ENCODE measurements around the gene WFDC12.

The WFDC12 gene

GRCh38 chr20:45083127-45083526 is 41.1 kb downstream of the WFDC12 start:
- DNase-seq (ENCODE audit: low spot score) (no peak), ATAC-seq (ENCODE audit: low read depth) (no peak)
- Histone ChIP-seq H3K9me3 (ENCODE audit: severe bottlenecking) (no peaks in the 10 kb centered on the region), H3K27ac (ENCODE audit: poor library complexity, severe bottlenecking) (no peak overlapping the region), H3K4me1 (ENCODE audit: insufficient read depth, poor library complexity, severe bottlenecking) (peaks cover 12% of the 10 kb centered on the region), H3K36me3 (ENCODE audit: low read depth) (peaks cover 51% of the 10 kb centered on the region), H3K4me3 (ENCODE audit: severe bottlenecking) (no peak overlapping the region), H3K27me3 (ENCODE audit: insufficient read depth, poor library complexity, severe bottlenecking) (no peaks in the 10 kb centered on the region)
- TF ChIP-seq CTCF (IDR thresholded peaks at IDR 0.05; ENCODE audit: poor library complexity, severe bottlenecking) = no peak

GRCh38 chr20:45082468-45082867 is 41.8 kb downstream of the WFDC12 start:
- H3K4me3 ChIP-seq (ENCODE audit: severe bottlenecking) = no peak overlapping the region
- no peak overlapping the region for H3K27ac ChIP-seq (ENCODE audit: poor library complexity, severe bottlenecking)
- no peaks in the 10 kb centered on the region for H3K27me3 ChIP-seq (ENCODE audit: insufficient read depth, poor library complexity, severe bottlenecking)
- H3K4me1 ChIP-seq (ENCODE audit: insufficient read depth, poor library complexity, severe bottlenecking) = peaks cover 5% of the 10 kb centered on the region
- no peak for DNase-seq (ENCODE audit: low spot score)
- peaks cover 55% of the 10 kb centered on the region for H3K36me3 ChIP-seq (ENCODE audit: low read depth)
- TF ChIP-seq CTCF (IDR thresholded peaks at IDR 0.05; ENCODE audit: poor library complexity, severe bottlenecking) = no peak
- no peak for ATAC-seq (ENCODE audit: low read depth)
- no peaks in the 10 kb centered on the region for H3K9me3 ChIP-seq (ENCODE audit: severe bottlenecking)

GRCh38 chr20:45080867-45081624 is 43.2 kb downstream of the WFDC12 start:
- H3K27ac ChIP-seq (ENCODE audit: poor library complexity, severe bottlenecking) = no peak overlapping the region
- peak; percentile 64 for ATAC-seq (ENCODE audit: low read depth)
- TF ChIP-seq CTCF (IDR thresholded peaks at IDR 0.05; ENCODE audit: poor library complexity, severe bottlenecking) = peak; percentile 85
- no peak overlapping the region for H3K4me3 ChIP-seq (ENCODE audit: severe bottlenecking)
- no peaks in the 10 kb centered on the region for H3K9me3 ChIP-seq (ENCODE audit: severe bottlenecking)
- no peaks in the 10 kb centered on the region for H3K27me3 ChIP-seq (ENCODE audit: insufficient read depth, poor library complexity, severe bottlenecking)
- H3K36me3 ChIP-seq (ENCODE audit: low read depth) = peaks cover 64% of the 10 kb centered on the region
- no peaks in the 10 kb centered on the region for H3K4me1 ChIP-seq (ENCODE audit: insufficient read depth, poor library complexity, severe bottlenecking)
- no peak for DNase-seq (ENCODE audit: low spot score)

- ATAC-seq (ENCODE audit: low read depth) = no peak
- no peak overlapping the region for H3K27ac ChIP-seq (ENCODE audit: poor library complexity, severe bottlenecking)
- H3K4me3 ChIP-seq (ENCODE audit: severe bottlenecking) = no peak overlapping the region
- peaks cover 77% of the 10 kb centered on the region for H3K36me3 ChIP-seq (ENCODE audit: low read depth)
- no peaks in the 10 kb centered on the region for H3K4me1 ChIP-seq (ENCODE audit: insufficient read depth, poor library complexity, severe bottlenecking)
- H3K9me3 ChIP-seq (ENCODE audit: severe bottlenecking) = no peaks in the 10 kb centered on the region
- DNase-seq (ENCODE audit: low spot score) = no peak
- TF ChIP-seq CTCF (IDR thresholded peaks at IDR 0.05; ENCODE audit: poor library complexity, severe bottlenecking) = no peak
- no peaks in the 10 kb centered on the region for H3K27me3 ChIP-seq (ENCODE audit: insufficient read depth, poor library complexity, severe bottlenecking)
Measured at GRCh38 chr20:45077559-45077958, 46.7 kb downstream of the WFDC12 start.

All from RWPE2 (cell line).